ENCODE results near the gene SLC1A2. TPM values are rescaled to one million over a fixed set of nuclear protein-coding genes. Genes with fewer than 3 reads are reported as not detected.

The SLC1A2 gene
- total and polyA plus RNA-seq, 2 of the 4 experiments (the other 2 are of a cell fraction) = 0.15 to 0.54 TPM

GRCh38 chr11:35288309-35288708, 131.0 kb downstream of the SLC1A2 start:
- no peak overlapping the region for H3K56ac ChIP-seq (ENCODE audit: extremely low read depth, insufficient read depth, low read length)
- peak overlapping the region; percentile 47 for H2BK5ac ChIP-seq (ENCODE audit: low read depth, low read length, poor library complexity, severe bottlenecking)
- dilution Hi-C loops (cut with HindIII; ENCODE audit: low sequenced_read_pairs, unreplicated experiment) (no loop called here), in situ Hi-C loops (cut with MboI; ENCODE audit: low sequenced_read_pairs) (no loop called here), intact Hi-C loops (cut with micrococcal nuclease) (no loop called here)
- peak overlapping the region; percentile 85 for H4K91ac ChIP-seq (ENCODE audit: insufficient read depth, low read depth, low read length)
- H2AK5ac ChIP-seq (ENCODE audit: low read depth, low read length) = peak overlapping the region; percentile 55; the same call in 1 of the 2 replicates
- no peaks in the 10 kb centered on the region for H3K27me3 ChIP-seq (ENCODE audit: control insufficient read depth, insufficient read depth, low read length)
- H2AK9ac ChIP-seq (replicated peaks; ENCODE audit: low read depth, low read length, poor library complexity) = peak overlapping the region; percentile 35
- peak overlapping the region; percentile 3 to 59; a peak in 3 of 4 replicates for H4K8ac ChIP-seq (ENCODE audit: low read depth in 2 of 2, low read length in 2 of 2)
- ChIA-PET CTCF (interaction anchor here (0.7 to 0.9 kb wide), 2 partner anchors 141 to 370 kb away, joined by 3 to 5 read pairs; no protein-coding TSS in a partner anchor), POLR2A (ENCODE audit: unreplicated experiment) (no interaction called here)
- no CpG with 5 or more reads among the region's 3 CpGs for WGBS, 2 experiments (ENCODE audit: extremely low coverage in 2 of 2, insufficient read length in 1 of 2)
- no TSS peak for BruUV-seq (replicated peaks)
- H3K9ac ChIP-seq (ENCODE audit: low read depth, low read length) = no peak overlapping the region
- H2AFZ ChIP-seq (replicated peaks; ENCODE audit: low read length, poor library complexity) = no peak overlapping the region
- peak overlapping the region; percentile 46; the same call in 1 of the 2 replicates for H3K18ac ChIP-seq (ENCODE audit: low read depth, low read length)
- TF ChIP-seq SMC3 (IDR thresholded peaks at IDR 0.05; ENCODE audit: low read depth, low read length) (no peak), MXI1 (IDR thresholded peaks at IDR 0.05; ENCODE audit: borderline replicate concordance, low read depth, low read length) (no peak), MAZ (IDR thresholded peaks at IDR 0.05; ENCODE audit: borderline replicate concordance, low read depth, low read length) (no peak), RFX5 (IDR thresholded peaks at IDR 0.05; ENCODE audit: low read depth, low read length) (no peak)
- peak overlapping the region; percentile 28 for H3K23ac ChIP-seq (ENCODE audit: low read depth, low read length)
- H2BK15ac ChIP-seq (ENCODE audit: low read depth, low read length) = peak overlapping the region; percentile 86; the same call in 2 of the 3 replicates
- H3K4me3 ChIP-seq (ENCODE audit: insufficient read depth, low read depth, low read length) = no peak overlapping the region
- peak overlapping the region; percentile 70 for H2BK20ac ChIP-seq (ENCODE audit: low read depth, low read length)
- H3K9me3 ChIP-seq (ENCODE audit: control insufficient read depth, insufficient read depth, low read length) = no peaks in the 10 kb centered on the region
- H3K9me1 ChIP-seq (ENCODE audit: insufficient read depth, low read length) = peaks cover 8% of the 10 kb centered on the region; the same call in 1 of the 2 replicates
- no peak overlapping the region for H3K27ac ChIP-seq (ENCODE audit: insufficient read depth, low read length)
- DNase-seq (no peak), ATAC-seq (ENCODE audit: low read depth) (no peak)
- H3K14ac ChIP-seq (replicated peaks; ENCODE audit: low read depth, low read length) = peak overlapping the region; percentile 34
- no peak overlapping the region for H3K4me2 ChIP-seq (ENCODE audit: low read depth, low read length)
- 0 out of 2 replicates have a peak overlapping the region, but pooled peaks have one; percentile 64 for H4K5ac ChIP-seq (ENCODE audit: low read depth, low read length)
- H3K4ac ChIP-seq (ENCODE audit: low read depth, low read length) = peak overlapping the region; percentile 76
- H3K36me3 ChIP-seq (ENCODE audit: control insufficient read depth, insufficient read depth, low read length) = no peaks in the 10 kb centered on the region
- H3K79me1 ChIP-seq (ENCODE audit: low read depth in 1 of 2, low read length in 2 of 2) = no peaks in the 10 kb centered on the region; a peak in 1 of 4 replicates
- H2BK120ac ChIP-seq (ENCODE audit: low read depth, low read length) = peak overlapping the region; percentile 74
- peaks cover 11% of the 10 kb centered on the region for H3K4me1 ChIP-seq (ENCODE audit: control insufficient read depth, insufficient read depth, low read length)
- no peaks in the 10 kb centered on the region for H4K20me1 ChIP-seq (ENCODE audit: insufficient read depth, low read length)

All from IMR-90 (cell line).